ENCODE data around the gene NOTCH1.
A peak's percentile ranks its signal among the peaks of the same experiment; 100 is the strongest.

NOTCH1 gene

GRCh38 chr9:136545965-136546696, at the start of gene NOTCH1:
TSS of gene NOTCH1 (minus strand) at chr9:136546048. CDS start at chr9:136545786, 262 bp downstream.
- DNase-seq (ENCODE audit: low read depth, low spot score): peak; percentile 51
- Histone ChIP-seq H3K4me3 (peak within 1 kb of the TSS; percentile 90), H3K27ac (peak within 1 kb of the TSS; percentile 92), H3K9me3 (ENCODE audit: low read depth, low read length) (no peaks in the 10 kb centered on the region), H3K36me3 (ENCODE audit: insufficient read depth, low read length) (no peaks in the 10 kb centered on the region; the same call in 1 of the 2 replicates), H3K9ac (ENCODE audit: insufficient read length) (peak within 1 kb of the TSS; percentile 92)
- TF ChIP-seq POLR2AphosphoS5 (IDR thresholded peaks at IDR 0.05; ENCODE audit: borderline replicate concordance, low read depth, low read length): peak; percentile 43; the same call in 1 of the 2 replicates
- no peak for TF ChIP-seq FOXP2 (optimal IDR thresholded peaks at IDR 0.05; ENCODE audit: control extremely low read depth, extremely low read length, insufficient read depth)

- Histone ChIP-seq H3K27ac (no peak overlapping the region), H3K9me3 (ENCODE audit: low read depth, low read length) (no peaks in the 10 kb centered on the region), H3K36me3 (ENCODE audit: insufficient read depth, low read length) (no peaks in the 10 kb centered on the region), H3K4me3 (no peak overlapping the region), H3K9ac (ENCODE audit: insufficient read length) (no peak overlapping the region)
- TF ChIP-seq EZH2 (IDR thresholded peaks at IDR 0.05) (no peak), POLR2AphosphoS5 (IDR thresholded peaks at IDR 0.05; ENCODE audit: borderline replicate concordance, low read depth, low read length) (no peak), FOXP2 (optimal IDR thresholded peaks at IDR 0.05; ENCODE audit: control extremely low read depth, extremely low read length, insufficient read depth) (no peak)
- DNase-seq (ENCODE audit: low read depth, low spot score): no peak
These were observed 48.6 kb upstream of the NOTCH1 start for GRCh38 chr9:136594492-136594891.

DNA sequence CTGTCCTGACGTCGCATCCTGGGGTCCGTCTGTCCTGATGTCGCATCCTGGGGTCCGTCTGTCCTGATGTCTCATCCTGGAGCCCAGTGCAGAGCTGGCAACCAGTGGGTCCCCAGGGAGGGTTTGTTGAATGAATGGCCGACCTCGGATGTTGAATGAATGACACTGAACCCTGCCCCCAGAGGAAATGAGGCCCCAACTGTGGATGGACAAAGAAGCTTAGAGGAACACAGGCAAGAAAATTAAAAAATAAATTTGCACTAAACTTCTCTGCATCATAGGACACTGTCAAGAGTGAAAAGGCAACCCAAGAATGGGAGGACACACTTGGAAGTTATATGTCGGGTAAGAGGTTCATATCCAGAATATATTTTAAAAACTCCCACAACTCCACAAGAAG, 47.7 kb upstream of the NOTCH1 start:
- H3K36me3 ChIP-seq (ENCODE audit: insufficient read depth, low read length): no peaks in the 10 kb centered on the region
- no peak overlapping the region for H3K27ac ChIP-seq
- H3K4me3 ChIP-seq: no peak overlapping the region
- no peak for DNase-seq (ENCODE audit: low read depth, low spot score)
- TF ChIP-seq FOXP2 (optimal IDR thresholded peaks at IDR 0.05; ENCODE audit: control extremely low read depth, extremely low read length, insufficient read depth) (no peak), POLR2AphosphoS5 (IDR thresholded peaks at IDR 0.05; ENCODE audit: borderline replicate concordance, low read depth, low read length) (no peak), EZH2 (IDR thresholded peaks at IDR 0.05) (no peak)
- no peak overlapping the region for H3K9ac ChIP-seq (ENCODE audit: insufficient read length)
- H3K9me3 ChIP-seq (ENCODE audit: low read depth, low read length): no peaks in the 10 kb centered on the region

GRCh38 chr9:136592666-136593065, 46.8 kb upstream of the NOTCH1 start:
- no peaks in the 10 kb centered on the region for H3K9me3 ChIP-seq (ENCODE audit: low read depth, low read length)
- no peaks in the 10 kb centered on the region for H3K36me3 ChIP-seq (ENCODE audit: insufficient read depth, low read length)
- DNase-seq (ENCODE audit: low read depth, low spot score): no peak
- no peak overlapping the region for H3K27ac ChIP-seq
- TF ChIP-seq POLR2AphosphoS5 (IDR thresholded peaks at IDR 0.05; ENCODE audit: borderline replicate concordance, low read depth, low read length) (no peak), FOXP2 (optimal IDR thresholded peaks at IDR 0.05; ENCODE audit: control extremely low read depth, extremely low read length, insufficient read depth) (no peak), EZH2 (IDR thresholded peaks at IDR 0.05) (no peak)
- no peak overlapping the region for H3K4me3 ChIP-seq
- H3K9ac ChIP-seq (ENCODE audit: insufficient read length): no peak overlapping the region

DNA sequence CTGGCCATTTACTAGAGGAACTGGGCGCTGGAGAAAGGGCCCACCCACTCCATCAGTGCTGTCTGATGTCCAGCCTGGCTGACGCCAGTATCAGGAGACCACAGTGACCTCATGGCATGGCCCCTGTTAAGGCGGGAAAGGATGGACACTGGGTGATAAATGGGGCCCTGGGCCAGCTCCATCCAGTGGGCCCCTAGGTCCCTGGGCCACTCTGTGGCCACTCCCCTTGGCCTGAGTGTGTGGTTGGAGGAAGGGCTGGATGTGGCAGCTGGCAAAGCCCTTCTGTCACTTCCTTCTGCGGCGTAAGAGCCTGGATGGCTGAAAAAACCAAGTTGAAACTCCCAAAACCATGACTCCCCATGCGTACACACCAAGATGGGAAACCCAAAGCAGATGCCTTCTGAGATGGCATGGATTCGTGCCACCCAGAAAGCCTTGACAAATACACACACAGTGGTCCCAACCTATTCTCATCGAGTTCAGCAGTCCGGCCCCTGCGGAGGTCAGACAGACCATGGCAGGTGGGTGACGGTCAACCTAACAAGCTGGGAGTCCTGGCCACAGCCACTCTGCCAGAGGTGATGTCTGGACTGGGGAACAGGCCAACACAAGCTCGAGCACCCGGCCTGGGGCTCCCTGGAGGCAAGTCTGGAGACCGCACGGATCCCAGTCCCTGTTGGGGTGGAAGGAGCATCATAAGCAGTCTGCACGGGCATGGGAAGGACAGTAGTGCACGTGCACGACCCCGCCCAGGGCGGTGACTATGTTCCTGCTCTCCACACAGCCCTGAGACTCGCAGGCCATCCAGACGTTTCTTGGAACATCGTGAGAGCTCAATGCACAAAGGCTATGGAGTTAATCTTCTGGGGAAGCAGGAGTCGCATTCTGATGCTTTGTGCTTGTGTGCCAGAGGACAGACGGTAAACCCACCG, 45.2 kb upstream of the NOTCH1 start:
- no peaks in the 10 kb centered on the region for H3K9me3 ChIP-seq (ENCODE audit: low read depth, low read length)
- no peak for DNase-seq (ENCODE audit: low read depth, low spot score)
- no peak overlapping the region for H3K27ac ChIP-seq
- no peaks in the 10 kb centered on the region for H3K36me3 ChIP-seq (ENCODE audit: insufficient read depth, low read length)
- H3K9ac ChIP-seq (ENCODE audit: insufficient read length): no peak overlapping the region
- TF ChIP-seq EZH2 (IDR thresholded peaks at IDR 0.05): no peak
- no peak for TF ChIP-seq FOXP2 (optimal IDR thresholded peaks at IDR 0.05; ENCODE audit: control extremely low read depth, extremely low read length, insufficient read depth)
- no peak for TF ChIP-seq POLR2AphosphoS5 (IDR thresholded peaks at IDR 0.05; ENCODE audit: borderline replicate concordance, low read depth, low read length)
- no peak overlapping the region for H3K4me3 ChIP-seq

GRCh38 chr9:136589766-136590763, 44.2 kb upstream of the NOTCH1 start:
- no peak overlapping the region for H3K27ac ChIP-seq
- no peak for DNase-seq (ENCODE audit: low read depth, low spot score)
- H3K4me3 ChIP-seq: no peak overlapping the region
- TF ChIP-seq EZH2 (IDR thresholded peaks at IDR 0.05) (no peak), POLR2AphosphoS5 (IDR thresholded peaks at IDR 0.05; ENCODE audit: borderline replicate concordance, low read depth, low read length) (no peak), FOXP2 (optimal IDR thresholded peaks at IDR 0.05; ENCODE audit: control extremely low read depth, extremely low read length, insufficient read depth) (no peak)
- H3K36me3 ChIP-seq (ENCODE audit: insufficient read depth, low read length): no peaks in the 10 kb centered on the region
- H3K9me3 ChIP-seq (ENCODE audit: low read depth, low read length): no peaks in the 10 kb centered on the region
- no peak overlapping the region for H3K9ac ChIP-seq (ENCODE audit: insufficient read length)

GRCh38 chr9:136588663-136589464, 43.0 kb upstream of the NOTCH1 start:
- no peaks in the 10 kb centered on the region for H3K36me3 ChIP-seq (ENCODE audit: insufficient read depth, low read length)
- H3K4me3 ChIP-seq: peak overlapping the region; percentile 71
- no peak for DNase-seq (ENCODE audit: low read depth, low spot score)
- no peaks in the 10 kb centered on the region for H3K9me3 ChIP-seq (ENCODE audit: low read depth, low read length)
- H3K27ac ChIP-seq: peak overlapping the region; percentile 69
- TF ChIP-seq FOXP2 (optimal IDR thresholded peaks at IDR 0.05; ENCODE audit: control extremely low read depth, extremely low read length, insufficient read depth): no peak
- no peak for TF ChIP-seq EZH2 (IDR thresholded peaks at IDR 0.05)
- TF ChIP-seq POLR2AphosphoS5 (IDR thresholded peaks at IDR 0.05; ENCODE audit: borderline replicate concordance, low read depth, low read length): no peak
- H3K9ac ChIP-seq (ENCODE audit: insufficient read length): peak overlapping the region; percentile 64

Data from SK-N-MC (cell line).